Posterior vena cava (tissue), 2 donors: ENCODE measurements around the gene SRSF2. TPM values are rescaled to one million over a fixed set of nuclear protein-coding genes. Genes with fewer than 3 reads are reported as not detected.

Source experiments
- DNase-seq: peaks from one replicate; pipeline ENCODE4 v3.0.0-alpha.2; 2020; ENCODE audit warnings: low spot score
- intact Hi-C, 2 donors: fragments of 100-400 bp; cut with DNase I; formaldehyde crosslinking; loops; one replicate each; pipeline versions ENCODE4 v1.14.1 to v1.14.2; 2022 to 2023
- microRNA-seq, 2 donors: library from miRNA; unstranded; fragments of <30 nt; microRNA quantifications; one replicate each; pipeline ENCODE4 v1.2.0, GENCODE V29; 2020 to 2021; ENCODE audit warnings: borderline microRNAs expressed in 2 of 2
- total RNA-seq, 2 donors: library from RNA; stranded (reverse); fragmentation: NEBNext Ultra II Directional; extraction: Animal tissue kit (Norgen Biotek cat#: 25700); gene quantifications; one replicate each; pipeline ENCODE4 v1.2.1, GENCODE V29; 2021
- donor health status: DM: yes; HTN: yes; CAD: no.
- donor health status: DM: yes; HTN: yes; CAD: no.

Gene SRSF2
- total RNA-seq, 2 donors from 2014 or later = 120 to 133 TPM

DNA sequence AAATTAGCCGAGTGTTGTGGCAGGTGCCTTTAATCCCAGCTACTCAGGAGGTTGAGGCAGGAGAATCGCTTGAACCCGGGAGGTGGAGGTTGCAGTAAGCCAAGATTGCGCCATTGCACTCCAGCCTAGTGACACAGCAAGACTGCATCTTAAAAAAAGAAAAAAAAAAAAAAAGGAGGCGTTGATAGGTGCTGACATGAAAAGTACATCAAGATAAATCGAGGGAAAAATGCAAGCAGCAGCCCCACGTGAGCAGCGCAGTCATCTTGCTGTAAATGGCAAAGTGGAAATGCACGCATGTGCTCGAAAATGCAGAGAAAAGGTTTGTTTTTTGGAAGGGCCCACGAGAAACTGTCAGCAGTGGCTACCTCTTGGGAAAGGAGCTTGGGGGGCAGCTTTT is 47.3 kb downstream of the SRSF2 start:
- peak; percentile 26 for DNase-seq
- intact Hi-C loops = no loop called here

DNA sequence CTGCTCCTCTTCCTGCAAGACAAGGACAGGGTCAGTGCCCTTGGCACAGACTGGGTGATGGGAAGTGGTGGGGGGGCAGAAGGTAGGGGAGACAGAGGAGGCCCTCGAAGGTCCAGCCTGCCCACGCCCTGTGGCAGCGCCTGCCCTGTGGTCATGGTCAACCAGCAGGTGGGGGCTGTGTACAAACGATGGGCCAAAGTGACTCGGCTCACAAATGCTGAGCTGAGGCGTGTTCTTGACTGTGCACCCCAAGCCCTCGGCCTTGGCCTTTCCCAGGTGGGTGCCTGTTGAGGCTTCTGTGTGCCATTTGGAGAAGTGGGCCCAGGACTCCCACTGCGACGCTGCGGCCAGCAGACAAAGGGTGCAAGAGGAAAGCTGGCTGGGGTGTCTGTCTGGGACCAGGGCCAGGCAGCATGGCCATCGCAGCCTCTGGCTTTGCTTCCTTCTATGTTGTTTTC is 48.9 kb downstream of the SRSF2 start:
- intact Hi-C loops = no loop called here
- peak; percentile 82 for DNase-seq

DNA sequence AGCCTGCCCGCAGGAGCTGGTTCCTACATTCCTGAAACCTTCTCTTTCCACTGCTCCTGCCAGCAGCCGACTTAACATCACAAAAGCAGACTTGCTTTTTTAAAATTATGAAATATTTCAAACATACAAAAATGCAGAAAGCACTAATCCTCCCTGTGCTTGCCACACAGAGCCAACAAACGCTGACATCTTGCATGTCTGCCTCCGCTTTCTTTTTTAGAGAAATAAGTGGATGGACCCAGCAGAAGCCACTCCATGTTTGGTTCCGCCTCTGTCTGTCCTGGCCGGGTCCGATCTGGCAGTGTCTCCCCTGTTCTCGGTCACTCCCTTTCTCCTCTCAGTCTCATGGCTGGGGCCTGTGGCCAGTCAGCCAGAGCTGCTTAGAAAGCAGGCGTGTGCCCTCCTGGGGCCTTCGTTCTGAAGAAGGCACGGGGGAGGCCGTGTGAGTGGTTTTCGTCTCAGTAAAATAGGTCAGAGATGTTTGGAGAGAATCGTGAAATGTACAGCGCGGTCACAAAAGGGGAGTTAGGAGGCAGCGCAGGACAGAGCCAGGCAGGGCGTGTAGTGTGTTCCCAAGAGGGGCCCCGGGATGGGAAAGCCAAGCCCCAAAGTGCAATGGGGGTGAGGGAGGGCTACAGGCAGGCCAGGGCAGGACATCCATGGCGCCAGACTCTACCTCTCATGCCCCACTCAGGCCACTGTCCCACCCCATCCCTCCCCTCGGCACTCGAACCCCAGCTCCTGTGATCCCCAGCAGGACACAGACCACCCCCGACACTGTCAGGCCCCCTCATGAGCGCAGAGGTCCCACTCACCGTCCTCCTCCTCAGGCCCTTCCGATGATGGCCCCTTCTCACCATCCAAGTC is 49.6 kb downstream of the SRSF2 start:
- DNase-seq = peak; percentile 94
- intact Hi-C loops = no loop called here

DNA sequence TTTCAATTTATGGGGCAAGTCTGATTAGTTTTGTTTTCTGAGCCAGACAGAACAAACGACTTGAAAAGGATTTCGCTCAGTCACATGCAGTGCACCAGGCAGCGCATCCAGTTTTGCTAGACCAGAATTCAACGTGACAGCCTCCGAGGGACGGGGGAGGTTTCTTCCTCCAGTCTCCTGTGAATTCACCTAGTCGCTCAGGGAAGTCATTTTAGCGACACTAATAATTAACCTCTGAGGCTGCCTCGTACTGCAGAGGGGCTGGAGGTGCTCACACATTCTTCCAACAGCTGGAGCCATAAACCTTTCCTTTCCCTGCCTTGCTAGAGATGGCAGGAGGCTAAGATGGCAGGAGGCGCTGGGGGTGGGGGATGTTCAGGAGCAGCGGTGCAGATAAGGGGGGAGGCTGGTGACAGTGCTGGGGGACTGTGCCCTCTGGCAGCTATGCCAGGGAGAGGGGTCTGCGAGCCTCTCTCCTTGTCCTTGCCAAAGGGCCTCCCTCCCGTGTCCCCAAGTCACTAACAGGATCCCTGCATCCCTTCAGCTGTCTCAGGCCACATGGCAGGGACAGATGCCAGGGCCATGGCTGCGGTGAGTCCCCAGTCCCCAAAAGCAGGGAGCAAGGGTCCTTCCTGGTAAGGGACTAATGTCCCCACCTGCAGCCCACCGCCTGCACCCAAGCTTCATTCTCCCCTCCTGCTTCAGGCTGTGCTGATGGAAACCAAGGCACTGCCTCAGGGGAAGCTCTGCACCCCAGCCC is 50.4 kb downstream of the SRSF2 start:
- intact Hi-C loops = no loop called here
- no peak for DNase-seq

DNA sequence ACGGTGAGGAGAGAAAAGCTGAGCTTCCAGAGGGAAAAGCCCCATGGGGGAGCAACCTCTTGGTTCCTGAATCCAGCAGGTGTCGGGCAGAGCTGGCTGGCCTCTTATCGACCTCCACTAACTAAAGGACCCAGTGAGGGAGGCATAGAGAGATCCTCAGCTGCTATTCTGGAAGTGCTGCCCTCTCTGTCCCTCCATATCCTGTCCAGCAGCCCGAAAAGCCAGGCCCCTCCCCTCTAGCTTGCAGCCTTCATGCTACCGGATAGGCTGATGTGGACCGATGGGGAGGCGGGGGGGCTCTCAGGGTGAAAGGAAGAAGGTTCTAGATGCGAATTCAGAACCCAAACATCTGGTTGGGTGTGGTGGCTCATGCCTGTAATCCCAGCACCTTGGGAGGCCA is 51.3 kb downstream of the SRSF2 start:
- no peak for DNase-seq
- intact Hi-C loops = no loop called here

DNA sequence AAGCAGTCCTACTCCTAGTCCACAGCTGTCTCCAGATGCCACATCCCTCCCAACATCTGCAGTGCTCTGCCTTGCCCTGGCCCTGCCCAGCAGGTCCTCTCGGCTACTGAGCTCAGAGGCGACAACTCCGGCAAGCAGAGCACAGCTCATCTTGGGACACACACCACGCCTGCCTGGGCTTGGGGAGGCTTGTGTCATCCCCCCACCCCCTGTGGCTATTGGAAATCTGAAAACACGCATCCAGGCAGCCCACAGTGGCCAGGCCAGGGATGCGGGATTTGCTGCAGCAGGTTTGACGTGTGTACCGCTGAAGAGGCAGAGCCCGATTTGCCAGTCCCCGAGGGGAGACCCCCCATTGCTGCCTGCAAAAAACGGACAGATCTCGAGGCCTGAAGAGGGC is 51.8 kb downstream of the SRSF2 start:
- no peak for DNase-seq
- intact Hi-C loops = no loop called here

DNA sequence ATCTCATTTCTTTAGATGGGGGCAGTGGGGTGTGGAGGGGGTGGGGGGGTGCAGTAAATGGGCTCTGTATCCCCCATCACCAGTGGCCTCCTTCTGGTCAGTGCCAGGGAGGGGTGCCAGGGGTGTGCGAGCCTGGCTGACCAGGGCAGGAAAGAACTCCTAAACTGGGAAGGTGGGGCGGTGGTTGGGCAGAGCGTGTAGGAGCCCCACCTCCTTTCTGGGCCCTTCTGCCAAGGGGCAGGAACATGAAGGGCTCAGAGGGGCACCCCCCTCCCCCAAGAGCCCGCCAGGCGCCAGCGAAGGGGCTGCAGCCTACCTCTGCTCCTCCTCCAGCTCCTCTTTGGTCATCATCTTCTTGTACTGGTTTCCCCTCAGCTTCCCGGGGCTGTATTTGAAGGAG is 52.4 kb downstream of the SRSF2 start:
- intact Hi-C loops = loop anchor here in 1 of 2 donors (5.0 kb wide), 1 partner anchor 33 kb away; no protein-coding TSS in a partner anchor
- no peak for DNase-seq

Small RNAs within 50 kb of the gene (microRNA-seq; reads per million reads assigned to microRNA genes)
- 0.32 to 0.52 reads per million in 2 donors for gene MIR636

Other genes starting within 250 kb of the SRSF2 start
- 10 to 100 TPM; 26.7 to 31.4 TPM for gene RHBDF2, start 235.9 kb downstream of the SRSF2 start, total RNA-seq
- 10 to 100 TPM; 16.3 to 24.5 TPM for gene CYGB, start 199.6 kb downstream of the SRSF2 start, total RNA-seq
- 1 to 10 TPM; 1.6 to 4.7 TPM for gene PRCD, start 197.3 kb downstream of the SRSF2 start, total RNA-seq
- 1 to 10 TPM; 3.0 to 3.1 TPM for gene ST6GALNAC2, start 151.5 kb downstream of the SRSF2 start, total RNA-seq
- gene ST6GALNAC1, start 93.6 kb downstream of the SRSF2 start, total RNA-seq = 1 to 10 TPM; 2.0 to 2.3 TPM
- gene MXRA7, start 26.4 kb downstream of the SRSF2 start, total RNA-seq = 100 to 1,000 TPM; 343 to 428 TPM
- gene JMJD6, start 10.7 kb downstream of the SRSF2 start, total RNA-seq = 10 to 100 TPM; 32.1 to 43.0 TPM
- gene METTL23, start 10.5 kb downstream of the SRSF2 start, total RNA-seq = 10 to 100 TPM; 23.3 to 25.6 TPM
- gene MFSD11, start 788 bp upstream of the SRSF2 start, total RNA-seq = 10 to 100 TPM; 20.7 to 24.0 TPM
- gene MGAT5B, start 131.1 kb upstream of the SRSF2 start, total RNA-seq = under 1 TPM; 0.19 to 0.88 TPM